ENCODE measurements around the gene SAFB2. TPM values are rescaled to one million over a fixed set of nuclear protein-coding genes. Genes with fewer than 3 reads are reported as not detected.

Gene SAFB2
- polyA plus RNA-seq, 2 of the 4 experiments (the other 2 are of a cell fraction): 33.2 to 51.2 TPM

GRCh38 chr19:5624741-5625278 is 2.2 kb upstream of the SAFB2 start:
- no peak for DNase-seq (ENCODE audit: low read depth in 1 of 2, low spot score in 1 of 2)
- no peak for ATAC-seq
- 77% methylated on average over 8 of the region's 8 CpGs for WGBS (ENCODE audit: missing lambda C conversion rate)
- ChIA-PET CTCF (no interaction called here), POLR2A (interaction anchor here (0.6 to 0.7 kb wide), 2 partner anchors 67 to 444 kb away, joined by 3 to 4 read pairs; no protein-coding TSS in a partner anchor)
- peak overlapping the region; percentile 89 for H3K4me2 ChIP-seq
- no peak for FAIRE-seq
- TF ChIP-seq MAFK (IDR thresholded peaks at IDR 0.05; ENCODE audit: partially characterized antibody): no peak
- TF ChIP-seq PBX3 (IDR thresholded peaks at IDR 0.05): no peak
- no peak for TF ChIP-seq RARB (CRISPR knock-in tag; IDR thresholded peaks at IDR 0.05)
- TF ChIP-seq EHMT2 (IDR thresholded peaks at IDR 0.05; ENCODE audit: low read depth): no peak
- no peak for TF ChIP-seq MAX (IDR thresholded peaks at IDR 0.05)
- no peak for TF ChIP-seq KDM5A (IDR thresholded peaks at IDR 0.05)
- no peak for TF ChIP-seq HDAC2 (IDR thresholded peaks at IDR 0.05)
- H3K4me3 ChIP-seq: peak overlapping the region; percentile 93
- peaks cover 28% of the 10 kb centered on the region for H3K4me1 ChIP-seq
- H3K9me3 ChIP-seq: no peaks in the 10 kb centered on the region
- H3K27ac ChIP-seq: peak overlapping the region in 1 of 2 experiments; percentile 97; a peak in 4 of 6 replicates

GRCh38 chr19:5624018-5624663 is 1.6 kb upstream of the SAFB2 start:
- DNase-seq (ENCODE audit: low read depth in 1 of 2, low spot score in 1 of 2): no peak
- 5% methylated on average over 20 of the region's 20 CpGs for WGBS (ENCODE audit: missing lambda C conversion rate)
- POLR2A ChIA-PET: interaction anchor here (0.6 to 1.8 kb wide), 4 partner anchors 66 to 445 kb away, joined by 3 to 13 read pairs (median 6); partner anchors contain the start of gene RPL36
- no peak for FAIRE-seq
- Histone ChIP-seq H3K9me3 (no peaks in the 10 kb centered on the region), H3K4me2 (peak overlapping the region; percentile 89), H3K27ac (peak overlapping the region; percentile 86 to 97), H3K4me3 (peak overlapping the region; percentile 93), H3K4me1 (peaks cover 30% of the 10 kb centered on the region)
- CTCF ChIA-PET: interaction anchor here (1.2 kb wide), 1 partner anchor 20 kb away, joined by 7 read pairs; no protein-coding TSS in a partner anchor
- no peak for ATAC-seq
- TF ChIP-seq PBX3 (IDR thresholded peaks at IDR 0.05): no peak
- TF ChIP-seq MYC (IDR thresholded peaks at IDR 0.05; ENCODE audit: borderline replicate concordance, low read length): no peak
- no peak for TF ChIP-seq MAX (IDR thresholded peaks at IDR 0.05)
- no peak for TF ChIP-seq TFCP2L1 (CRISPR knock-in tag; IDR thresholded peaks at IDR 0.05)
- TF ChIP-seq ELK1 (IDR thresholded peaks at IDR 0.05; ENCODE audit: low read depth, low read length): no peak

GRCh38 chr19:5623397-5624017 is 931 bp upstream of the SAFB2 start:
- Histone ChIP-seq H3K4me2 (peak overlapping the region; percentile 89), H3K4me1 (peaks cover 30% of the 10 kb centered on the region), H3K9me3 (no peaks in the 10 kb centered on the region), H3K4me3 (peak overlapping the region; percentile 93), H3K27ac (peak overlapping the region; percentile 86 to 97)
- peak; percentile 5 to 12; a peak in 2 of 6 replicates for ATAC-seq
- no peak for FAIRE-seq
- WGBS (ENCODE audit: missing lambda C conversion rate): 2% methylated on average over 18 of the region's 50 CpGs
- 0 out of 2 replicates have a peak, but pooled peaks have one; percentile 15 for TF ChIP-seq PHF8 (IDR thresholded peaks at IDR 0.05; ENCODE audit: borderline replicate concordance, low read depth)
- no peak for TF ChIP-seq SREBF2 (IDR thresholded peaks at IDR 0.05)
- TF ChIP-seq MYC (IDR thresholded peaks at IDR 0.05; ENCODE audit: borderline replicate concordance, low read length): no peak
- no peak for TF ChIP-seq RCOR1 (IDR thresholded peaks at IDR 0.05; ENCODE audit: low read depth, low read length)
- TF ChIP-seq EP300 (IDR thresholded peaks at IDR 0.05): no peak
- no peak for TF ChIP-seq HMGXB4 (CRISPR knock-in tag; IDR thresholded peaks at IDR 0.05; ENCODE audit: borderline replicate concordance)
- peak; percentile 58 for TF ChIP-seq REST (IDR thresholded peaks at IDR 0.05)
- ChIA-PET CTCF (interaction anchor here (1.2 kb wide), 1 partner anchor 19 kb away, joined by 7 read pairs; no protein-coding TSS in a partner anchor), POLR2A (interaction anchor here (0.7 to 2.2 kb wide), 4 partner anchors 10 to 187 kb away, joined by 5 to 13 read pairs (median 6); partner anchors contain the start of gene RPL36)
- no peak for DNase-seq (ENCODE audit: low read depth in 1 of 2, low spot score in 1 of 2)

Data from A549 (cell line).